ENCODE measurements around the gene MAN1A2.
"Not testable (repeated sequence)": the region's sequence is repeated elsewhere in the genome, so short reads cannot be mapped to it uniquely, and the experiment has no call there.

The MAN1A2 gene

DNA sequence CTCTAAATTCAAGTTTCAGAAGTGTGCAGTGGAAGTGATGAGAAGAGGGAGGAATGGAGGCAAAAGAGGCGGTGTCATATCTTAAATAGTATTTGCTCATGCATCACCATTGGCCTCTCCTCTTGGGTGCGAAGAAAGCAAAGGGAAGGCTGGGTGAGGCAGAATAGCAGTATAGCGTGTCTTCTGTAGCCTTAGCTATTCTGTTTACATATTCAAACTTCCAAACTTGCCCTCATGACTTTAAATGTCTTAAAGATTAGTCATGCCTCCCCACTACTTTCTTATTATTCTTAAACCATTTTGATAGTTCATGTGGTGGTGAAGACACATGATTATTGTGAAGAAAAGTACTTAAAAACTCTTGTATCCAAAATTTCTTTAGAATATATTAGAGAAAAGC lies 134.0 kb downstream of the MAN1A2 start:
- no peak for DNase-seq

DNA sequence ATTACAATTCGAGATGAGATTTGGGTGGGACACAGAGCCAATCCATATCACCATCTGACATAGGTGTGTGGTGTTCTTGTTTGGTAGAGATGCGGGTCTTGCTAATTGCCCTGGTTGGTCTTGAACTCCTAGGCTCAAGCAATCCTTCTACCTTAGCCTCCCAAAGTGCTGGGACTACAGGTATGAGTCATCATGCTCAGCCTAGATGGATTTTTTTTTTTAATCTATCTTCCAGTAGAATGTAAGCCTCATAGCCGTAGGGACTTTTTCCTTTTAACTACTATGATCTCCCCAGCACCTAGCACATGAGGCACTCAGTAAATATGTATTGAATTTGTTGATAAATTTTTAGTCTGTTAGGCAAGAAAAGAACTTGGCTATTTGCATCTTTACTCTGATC lies 144.0 kb downstream of the MAN1A2 start:
- no peak for DNase-seq

DNA sequence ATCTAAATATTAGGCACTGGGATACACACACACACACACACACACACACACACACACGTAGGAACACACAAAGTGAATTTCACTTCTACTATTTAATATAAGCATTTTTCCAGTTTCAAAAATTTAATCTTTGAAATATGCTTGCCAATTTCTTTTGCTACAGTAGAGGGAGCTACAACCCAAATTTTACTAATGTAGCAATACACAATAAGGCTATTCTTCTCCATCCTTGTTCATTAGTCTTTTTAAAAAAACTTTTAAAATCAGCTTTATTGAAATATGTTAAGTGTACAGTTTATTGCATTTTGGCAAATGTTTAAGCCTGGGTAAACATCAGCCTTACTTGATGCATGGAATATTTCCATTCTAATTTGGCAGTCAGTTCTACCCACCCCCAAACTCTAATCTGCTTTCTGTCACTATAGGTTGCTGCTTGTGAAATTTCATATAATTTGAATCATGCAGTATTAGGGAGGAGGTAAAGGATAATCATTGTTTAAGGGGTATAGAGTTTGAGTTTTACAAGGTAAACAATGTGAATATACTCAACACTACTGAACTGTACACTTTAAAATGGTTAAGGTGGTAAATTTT lies 145.6 kb downstream of the MAN1A2 start:
- DNase-seq: no peak

DNA sequence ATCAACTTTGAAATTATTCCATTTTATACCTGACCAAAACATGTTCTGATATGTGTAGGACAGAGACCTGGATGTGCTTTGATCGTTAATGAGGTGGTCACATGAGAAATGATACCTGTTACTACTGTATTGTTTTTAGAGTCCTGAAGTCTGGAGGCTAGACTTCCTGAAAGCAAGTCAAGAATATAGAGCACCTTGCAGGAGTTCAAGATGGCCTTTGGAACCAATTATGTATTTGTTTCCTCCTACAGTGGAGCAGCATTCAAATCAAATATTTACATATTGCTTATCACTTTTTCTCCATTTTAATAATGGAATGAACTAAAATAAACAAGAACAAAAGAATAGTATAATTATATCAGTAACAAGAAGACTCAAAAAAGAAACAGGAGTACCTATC lies 155.9 kb downstream of the MAN1A2 start:
- DNase-seq: no peak

DNA sequence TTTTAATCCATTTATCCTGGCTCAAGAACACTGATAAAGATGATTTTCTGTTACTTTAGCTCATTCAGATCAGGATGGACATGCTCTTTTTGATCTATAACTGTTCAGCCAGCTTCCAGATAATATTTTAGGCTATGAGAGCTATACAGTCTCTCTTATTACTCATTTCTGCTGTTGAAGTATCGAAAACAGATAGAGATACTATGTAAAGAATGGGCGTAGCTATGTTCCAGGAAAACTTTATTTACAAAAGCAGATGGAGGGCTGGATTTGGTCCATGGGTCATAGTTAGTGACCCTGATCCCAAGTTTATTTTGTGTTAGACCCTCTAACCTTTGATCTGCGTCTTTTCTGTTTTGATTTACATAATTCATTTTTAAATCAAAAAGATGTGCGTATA lies 159.8 kb downstream of the MAN1A2 start:
- no peak for DNase-seq

DNA sequence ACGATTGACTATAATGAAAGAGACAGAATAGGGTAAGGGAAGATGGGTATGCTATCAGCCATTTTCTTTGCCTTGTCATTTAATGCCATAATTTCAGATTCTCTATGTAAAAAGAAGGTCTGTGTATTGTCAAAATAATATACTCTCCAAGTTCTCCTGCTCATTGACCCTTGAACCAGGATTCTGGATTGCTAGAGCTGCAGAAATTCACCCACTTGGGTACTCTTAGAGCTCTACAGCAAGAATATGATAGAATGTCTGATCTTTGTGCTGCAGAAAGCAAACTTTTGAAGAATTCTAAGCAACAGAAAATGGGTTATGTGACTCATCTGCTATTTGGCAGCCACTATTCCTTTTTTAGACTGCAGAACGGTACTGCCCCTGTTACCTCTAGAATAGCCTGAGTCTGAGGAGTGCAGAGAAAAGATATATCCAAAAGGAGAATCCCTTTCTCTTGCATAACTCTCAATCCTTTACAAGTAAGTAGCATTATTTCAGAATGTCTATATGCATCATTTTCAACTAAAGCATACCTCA lies 160.4 kb downstream of the MAN1A2 start:
- no peak for DNase-seq

DNA sequence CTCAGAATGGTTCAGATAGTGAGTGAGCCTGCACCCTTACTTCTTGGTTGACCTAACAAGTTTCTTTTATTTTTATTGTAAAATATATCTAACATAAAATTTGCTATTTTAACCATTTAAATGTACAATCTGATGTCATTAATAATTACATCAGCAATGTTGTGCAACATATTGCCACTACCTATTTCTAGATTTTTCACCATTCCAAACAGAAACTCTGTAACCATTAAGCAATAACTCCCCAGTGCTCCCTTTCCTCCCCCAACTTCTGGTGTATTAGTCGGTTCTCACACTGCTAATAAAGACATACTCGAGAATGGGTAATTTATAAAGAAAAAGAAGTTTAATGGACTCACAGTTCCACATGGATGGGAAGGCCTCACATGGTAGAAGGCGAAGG lies 162.4 kb downstream of the MAN1A2 start:
- DNase-seq: no peak

DNA sequence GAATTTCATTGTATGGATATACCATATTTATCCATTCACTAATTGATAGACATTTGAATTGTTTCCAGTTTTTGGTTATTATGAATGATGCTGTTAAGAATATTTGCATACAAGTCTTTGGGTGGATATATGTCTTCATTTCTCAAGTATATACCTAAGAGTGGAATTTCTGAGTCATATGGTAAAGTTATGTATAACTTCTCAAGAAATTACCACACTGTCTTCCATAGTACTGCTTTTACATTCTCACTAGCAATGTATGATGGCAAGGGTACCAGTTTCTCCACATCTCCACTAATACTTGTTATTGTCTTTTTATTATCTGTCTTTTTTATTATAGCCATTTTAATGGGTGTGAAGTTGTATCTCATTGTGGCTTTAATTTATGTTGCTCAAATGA lies 164.0 kb downstream of the MAN1A2 start:
- DNase-seq: no peak

DNA sequence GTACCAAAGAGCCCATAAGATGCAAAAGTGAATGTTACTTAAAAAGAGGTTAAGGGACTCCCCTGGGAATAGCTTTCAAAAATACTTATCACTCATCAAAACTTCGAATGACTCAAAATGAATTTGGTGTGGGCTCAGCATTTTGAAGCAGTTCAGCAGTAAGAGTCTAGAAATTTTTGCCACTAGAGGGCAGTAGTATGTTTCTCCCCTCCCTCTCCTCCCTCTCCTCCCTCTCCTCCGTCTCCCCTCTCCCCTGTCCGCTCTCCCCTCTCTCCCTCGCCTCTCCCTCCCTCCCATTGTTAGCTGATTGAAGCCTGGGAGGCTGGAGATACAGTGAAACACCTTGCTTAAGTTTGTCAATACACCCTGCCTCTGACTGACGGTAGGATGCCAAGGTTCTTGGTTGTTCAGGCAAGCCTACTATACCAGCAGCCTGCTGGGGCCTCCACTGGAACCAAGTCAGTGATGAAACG lies 167.8 kb downstream of the MAN1A2 start:
- DNase-seq: peak; percentile 14

DNA sequence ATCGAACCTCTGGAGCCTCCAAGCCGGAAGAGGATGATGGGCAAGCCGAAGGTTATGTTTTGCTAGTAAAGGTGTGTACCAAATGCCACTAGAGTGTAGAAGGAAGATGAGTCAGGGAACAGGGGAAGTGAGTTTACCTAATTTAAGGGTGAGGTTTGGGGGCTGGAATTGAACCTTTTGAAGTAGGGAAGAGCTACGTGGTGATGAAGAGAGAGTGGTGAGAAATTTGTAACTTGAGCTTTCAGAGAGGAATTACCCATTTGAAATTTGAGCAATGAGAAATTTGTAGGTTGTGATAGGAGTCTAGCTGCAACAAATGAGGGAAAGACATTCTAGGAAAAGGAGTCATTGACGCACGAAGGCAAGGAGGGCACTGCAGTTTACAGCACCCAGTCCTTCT lies 168.6 kb downstream of the MAN1A2 start:
- DNase-seq: no peak

DNA sequence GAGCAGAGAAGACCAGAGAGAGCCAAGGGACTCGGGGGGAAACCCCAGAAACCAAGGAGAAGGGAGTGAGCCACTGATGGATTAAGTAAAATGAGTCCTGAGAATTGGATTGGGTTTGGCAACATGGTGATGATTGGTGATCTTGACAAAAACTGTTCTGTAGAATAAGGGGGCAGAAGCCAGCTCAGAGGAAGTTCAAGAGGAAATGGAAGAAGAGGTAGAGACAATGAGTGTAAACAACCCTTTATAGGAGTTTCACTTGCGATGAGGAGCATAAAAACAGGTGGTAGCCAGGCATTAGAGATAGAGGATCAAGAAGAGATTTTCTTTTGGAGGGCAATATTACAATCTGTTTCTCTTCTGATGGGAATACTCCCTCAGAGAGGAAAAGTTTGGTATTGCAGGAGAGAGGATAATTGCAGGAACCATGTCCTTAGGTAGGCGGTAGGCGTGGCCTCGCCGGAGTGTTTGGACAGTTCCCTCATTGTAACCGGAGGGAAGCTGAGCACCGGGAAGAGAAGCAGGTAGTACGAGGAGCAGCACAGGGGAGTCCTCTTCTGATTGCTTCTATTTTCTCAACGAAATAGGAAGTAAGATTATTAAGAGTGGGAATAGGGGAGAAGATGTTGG lies 170.2 kb downstream of the MAN1A2 start:
- DNase-seq: no peak

DNA sequence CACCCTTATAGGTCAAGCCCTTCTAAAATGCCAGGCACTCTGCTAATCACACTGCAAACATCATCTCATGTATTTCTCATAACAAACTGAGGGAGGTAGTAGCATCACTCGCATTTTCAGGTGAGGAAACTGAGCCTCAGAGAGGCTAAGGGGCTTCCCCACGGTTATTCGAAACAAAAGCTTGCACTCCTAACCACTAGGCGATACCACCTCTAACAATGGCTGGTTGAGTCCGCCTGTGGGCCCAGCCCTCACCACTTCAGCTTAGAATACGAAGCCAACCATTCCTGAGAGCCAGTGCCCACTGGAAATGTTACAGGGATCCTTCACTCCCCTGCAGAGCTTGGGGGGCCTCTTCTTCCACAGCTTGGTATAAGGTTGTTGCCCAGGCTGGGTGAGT lies 173.3 kb downstream of the MAN1A2 start:
- DNase-seq: no peak

DNA sequence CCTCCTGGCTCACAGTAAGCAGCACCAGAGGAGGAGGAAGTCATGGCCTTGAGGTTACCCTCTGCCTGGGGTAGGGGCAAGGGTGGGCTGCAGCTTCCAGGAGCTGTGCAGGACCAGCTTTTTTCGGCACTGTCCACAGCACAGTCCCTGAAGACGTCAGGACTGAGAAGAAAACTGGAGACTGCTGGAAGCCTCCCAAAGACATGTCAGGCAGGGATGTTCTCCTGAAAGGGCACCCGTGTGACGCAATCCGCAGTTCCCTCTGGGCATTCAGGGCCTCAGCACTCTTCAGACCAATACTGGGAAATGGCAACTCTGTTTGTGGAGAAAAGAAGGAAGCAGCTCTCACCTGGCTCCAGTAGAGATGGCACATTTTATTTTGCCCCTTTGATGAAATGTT lies 173.8 kb downstream of the MAN1A2 start:
- DNase-seq: no peak

DNA sequence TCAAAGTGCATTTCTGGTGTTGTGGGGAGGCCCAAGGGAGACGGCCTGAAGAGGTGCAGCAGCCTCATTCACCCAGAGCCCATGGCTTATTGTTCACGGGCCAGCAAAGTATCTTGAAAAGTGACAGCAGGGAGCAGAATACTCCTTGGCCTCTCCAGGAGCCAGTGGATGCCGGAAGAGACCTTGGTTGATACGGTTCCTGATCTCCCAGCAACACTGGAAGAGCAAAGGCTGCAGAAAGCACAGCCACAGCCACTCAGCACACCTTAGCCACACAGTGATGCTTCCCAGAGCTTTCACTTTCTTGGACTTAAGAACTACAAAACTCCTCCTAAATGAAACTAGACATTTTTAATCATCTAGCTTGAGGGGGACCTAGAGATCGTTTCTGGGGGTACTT lies 174.3 kb downstream of the MAN1A2 start:
- DNase-seq: no peak

DNA sequence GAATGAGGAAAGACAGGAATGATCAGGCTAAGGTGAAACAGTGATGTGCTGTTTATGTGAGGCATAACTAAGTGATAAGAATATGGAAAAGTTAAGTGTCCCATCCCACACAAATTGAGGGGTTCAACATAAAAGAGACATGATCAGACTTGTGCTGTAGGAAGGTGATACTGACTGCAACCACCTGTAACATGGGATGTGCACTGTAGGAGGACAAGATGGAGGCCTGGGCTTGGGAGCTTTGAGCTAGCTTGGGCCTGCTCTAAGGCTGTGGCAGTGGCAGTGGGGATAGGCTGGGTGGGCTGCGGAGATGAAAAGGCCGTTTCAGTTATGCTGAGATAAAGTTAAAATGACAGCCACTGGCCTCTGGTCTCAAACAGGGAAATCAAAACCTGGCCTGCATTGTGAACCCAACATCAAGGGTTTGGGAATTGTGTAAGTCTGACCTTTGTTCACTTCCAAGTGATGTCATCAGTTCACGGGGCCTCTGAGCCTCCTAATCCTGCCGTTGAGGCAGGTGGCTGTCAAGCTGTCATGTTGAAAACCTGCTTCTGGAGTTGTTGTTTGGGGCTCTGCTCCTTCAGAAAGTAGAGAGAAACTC lies 177.4 kb downstream of the MAN1A2 start:
- DNase-seq: no peak

DNA sequence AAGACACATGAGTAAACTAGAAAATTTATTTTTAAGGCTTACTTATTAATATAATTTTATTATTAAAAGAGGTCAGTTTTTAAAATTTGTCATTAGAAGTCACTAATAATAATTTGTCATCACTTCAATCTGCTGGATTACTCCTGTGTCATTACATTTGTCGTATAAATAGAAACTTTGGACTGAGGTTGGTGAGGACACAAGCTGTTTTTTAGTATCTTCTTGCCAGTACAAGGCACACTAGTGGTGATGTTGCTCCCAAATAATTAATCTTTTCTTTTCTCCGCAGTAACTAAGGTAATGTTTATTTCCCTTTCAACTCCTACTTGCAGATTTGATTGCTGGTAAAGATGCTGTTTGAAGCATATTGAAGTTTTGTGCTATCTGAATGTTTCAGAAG lies 179.2 kb downstream of the MAN1A2 start:
- no peak for DNase-seq

DNA sequence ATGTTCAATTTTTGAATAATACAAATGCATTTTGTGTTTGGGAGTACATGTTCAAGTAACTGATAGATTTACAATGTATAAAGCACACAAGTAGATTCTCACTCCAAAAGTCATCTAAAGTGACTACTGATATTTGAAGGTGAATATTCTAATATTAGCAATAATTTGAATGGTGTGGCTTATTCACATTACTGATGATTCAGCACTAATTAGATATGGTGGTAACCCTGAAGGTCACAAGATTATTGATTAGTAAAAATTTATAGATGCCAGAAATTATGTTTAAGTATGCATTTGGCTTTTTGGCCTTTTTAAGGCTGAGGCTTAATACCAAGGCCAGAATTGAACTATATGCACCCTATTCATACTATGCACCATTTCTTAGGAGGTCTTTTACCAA lies 186.2 kb downstream of the MAN1A2 start:
- DNase-seq: no peak

DNA sequence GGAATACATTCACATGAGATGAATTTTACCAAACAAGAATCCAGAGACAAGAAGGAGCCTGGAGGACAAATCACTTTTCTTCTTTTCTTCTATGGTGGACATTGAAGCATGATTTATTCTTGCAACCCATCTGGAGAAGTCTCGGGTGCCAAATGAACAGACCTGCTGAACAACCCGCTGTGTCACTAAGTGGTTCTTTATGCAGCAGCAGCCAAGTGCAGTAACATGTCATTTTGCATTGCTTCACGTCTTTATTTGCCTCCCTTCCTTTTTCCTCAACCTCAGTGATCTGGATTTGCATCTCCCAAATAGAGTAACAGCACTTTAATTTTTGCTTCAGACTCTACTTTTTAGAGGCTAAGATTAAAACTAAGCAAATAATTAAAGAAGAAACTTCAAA lies 188.6 kb downstream of the MAN1A2 start:
- DNase-seq: no peak

DNA sequence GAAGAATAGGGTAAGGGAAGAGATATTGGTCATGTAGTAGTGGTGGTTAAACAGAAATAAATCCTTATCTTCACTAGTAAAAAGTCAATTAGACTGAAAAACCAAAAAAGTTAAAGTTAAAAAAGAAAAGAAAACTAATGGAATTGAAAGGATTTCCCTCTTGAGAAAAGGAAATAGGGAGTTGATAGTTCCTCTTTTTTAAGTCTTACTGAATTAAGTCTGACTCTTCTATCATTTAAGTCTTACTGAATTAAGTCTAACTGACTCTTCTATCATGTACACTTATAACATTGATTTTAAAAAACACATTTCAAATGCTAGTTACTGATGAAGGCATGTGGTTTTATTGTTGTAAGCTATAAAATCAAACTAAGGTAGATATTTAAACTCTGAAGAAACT lies 189.1 kb downstream of the MAN1A2 start:
- DNase-seq: no peak

DNA sequence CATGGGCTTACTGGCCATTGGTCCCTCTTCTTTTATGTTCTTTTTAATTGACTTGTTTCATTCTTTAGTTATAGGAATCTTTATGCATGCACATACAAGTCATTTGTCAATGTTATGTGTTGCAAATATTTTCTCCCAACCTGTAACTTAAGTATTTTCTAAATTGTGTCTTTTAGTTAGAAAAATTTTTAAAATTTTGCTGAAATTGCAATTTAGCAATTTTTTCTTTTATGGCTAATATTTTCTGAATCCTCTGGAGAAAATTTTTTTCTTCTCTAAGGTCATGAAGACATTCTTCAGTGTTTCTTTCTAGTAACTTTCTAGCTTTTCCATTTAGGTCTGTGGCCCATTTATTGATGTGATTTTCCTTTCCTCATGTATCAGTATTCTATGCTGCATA lies 189.7 kb downstream of the MAN1A2 start:
- DNase-seq: no peak

DNA sequence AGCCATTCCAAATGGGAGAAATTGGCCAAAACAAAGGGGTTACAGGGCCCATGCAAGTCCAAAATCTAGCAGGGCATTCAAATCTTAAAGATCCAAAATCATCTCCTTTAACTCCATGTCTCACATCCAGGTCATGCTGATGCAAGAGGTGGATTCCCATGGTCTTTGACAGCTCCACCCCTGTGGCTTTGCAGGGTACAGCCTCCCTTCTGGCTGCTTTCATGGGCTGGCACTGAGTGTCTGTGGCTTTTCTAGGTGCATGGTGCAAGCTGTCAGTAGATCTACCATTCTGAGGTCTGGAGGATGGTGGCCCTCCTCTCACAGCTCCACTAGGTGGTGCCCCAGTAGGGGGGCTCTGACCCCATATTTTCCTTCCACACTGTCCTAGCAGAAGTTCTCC lies 191.2 kb downstream of the MAN1A2 start:
- DNase-seq: not testable (repeated sequence)

DNA sequence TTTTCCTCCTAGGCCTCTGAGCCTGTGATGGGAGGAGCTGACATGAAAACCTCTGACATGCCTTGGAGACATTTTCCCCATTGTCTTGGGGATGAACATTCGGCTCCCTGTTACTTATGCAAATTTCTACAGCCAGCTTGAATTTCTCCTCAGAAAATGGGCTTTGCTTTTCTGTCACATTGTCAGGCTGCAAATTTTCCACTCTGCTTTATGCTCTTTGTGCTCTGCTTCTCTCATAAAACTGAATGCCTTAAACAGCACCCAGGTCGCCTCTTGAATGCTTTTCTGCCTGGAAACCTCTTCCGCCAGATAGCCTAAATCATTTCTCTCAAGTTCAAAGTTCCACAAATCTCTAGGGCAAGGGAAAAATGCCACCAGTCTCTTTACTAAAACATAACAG lies 191.9 kb downstream of the MAN1A2 start:
- DNase-seq: no peak

DNA sequence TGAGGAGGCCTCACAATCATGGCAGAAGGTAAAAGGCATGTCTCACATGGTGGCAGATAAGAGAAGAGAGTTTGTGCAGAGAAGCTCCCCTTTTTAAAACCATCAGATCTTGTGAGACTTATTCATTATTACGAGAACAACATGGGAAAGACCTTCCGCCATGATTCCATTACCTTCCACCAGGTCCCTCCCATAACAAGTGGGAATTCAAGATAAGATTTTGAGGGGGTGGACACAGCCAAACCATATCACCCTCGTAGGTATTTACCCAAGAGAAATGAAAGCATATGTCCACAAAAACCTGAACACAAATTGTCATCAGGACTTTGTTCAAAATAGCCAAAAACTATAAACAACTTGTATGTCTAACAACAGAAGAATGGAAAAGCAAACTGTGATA lies 192.7 kb downstream of the MAN1A2 start:
- DNase-seq: no peak

DNA sequence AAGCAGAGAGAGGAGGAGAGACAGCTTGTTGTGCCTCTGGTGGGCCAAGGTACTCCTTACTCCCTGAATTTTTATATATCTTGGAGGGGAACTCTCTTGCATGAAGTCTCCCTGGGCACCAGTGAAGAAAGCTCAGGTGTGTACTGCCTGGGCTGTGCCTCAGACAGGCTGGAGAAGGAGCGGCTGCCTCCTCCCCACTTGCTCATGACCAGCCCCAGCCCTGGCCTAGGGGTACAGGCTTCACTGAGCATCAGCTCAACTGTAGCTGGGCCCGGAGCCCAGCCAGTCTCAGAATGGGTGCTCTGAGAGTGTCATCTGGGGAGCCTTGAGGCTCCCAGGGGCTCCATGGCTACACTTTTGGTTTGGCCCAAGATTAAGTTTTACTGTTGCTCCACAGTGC lies 193.8 kb downstream of the MAN1A2 start:
- no peak for DNase-seq

DNA sequence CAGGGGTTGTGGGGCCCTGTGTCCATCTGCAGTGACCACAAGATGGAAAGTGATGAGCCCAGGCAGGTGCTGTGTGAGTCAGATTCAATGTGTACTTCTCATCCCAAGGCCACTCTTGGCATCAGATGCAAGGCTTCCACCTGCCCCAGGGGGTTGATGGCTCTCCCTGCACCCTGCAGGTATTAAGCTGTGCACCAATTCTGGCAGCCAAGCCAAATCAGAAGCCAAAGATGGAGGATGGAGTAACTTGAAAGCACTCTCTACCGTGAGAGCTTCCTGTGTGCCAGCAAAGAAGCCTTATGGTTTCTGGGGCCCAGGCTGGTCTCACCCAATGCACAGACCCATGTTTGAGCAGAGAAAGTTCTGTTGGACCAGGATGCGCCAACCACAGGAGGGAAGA lies 194.3 kb downstream of the MAN1A2 start:
- DNase-seq: no peak

Data from SHP77 treated with DMSO at 0.1 percent for 48 hours (cell line).